ENCODE data around the gene HERC6. TPM values are rescaled to one million over a fixed set of nuclear protein-coding genes. Genes with fewer than 3 reads are reported as not detected.
"Not testable (repeated sequence)": the region's sequence is repeated elsewhere in the genome, so short reads cannot be mapped to it uniquely, and the experiment has no call there.

HERC6 gene
- total RNA-seq: 6.1 TPM
- long read RNA-seq, partial matches to known transcripts: 0 of 5 reads
- long read RNA-seq, other reads (novel, unspliced or antisense): 3 of 5 reads

DNA sequence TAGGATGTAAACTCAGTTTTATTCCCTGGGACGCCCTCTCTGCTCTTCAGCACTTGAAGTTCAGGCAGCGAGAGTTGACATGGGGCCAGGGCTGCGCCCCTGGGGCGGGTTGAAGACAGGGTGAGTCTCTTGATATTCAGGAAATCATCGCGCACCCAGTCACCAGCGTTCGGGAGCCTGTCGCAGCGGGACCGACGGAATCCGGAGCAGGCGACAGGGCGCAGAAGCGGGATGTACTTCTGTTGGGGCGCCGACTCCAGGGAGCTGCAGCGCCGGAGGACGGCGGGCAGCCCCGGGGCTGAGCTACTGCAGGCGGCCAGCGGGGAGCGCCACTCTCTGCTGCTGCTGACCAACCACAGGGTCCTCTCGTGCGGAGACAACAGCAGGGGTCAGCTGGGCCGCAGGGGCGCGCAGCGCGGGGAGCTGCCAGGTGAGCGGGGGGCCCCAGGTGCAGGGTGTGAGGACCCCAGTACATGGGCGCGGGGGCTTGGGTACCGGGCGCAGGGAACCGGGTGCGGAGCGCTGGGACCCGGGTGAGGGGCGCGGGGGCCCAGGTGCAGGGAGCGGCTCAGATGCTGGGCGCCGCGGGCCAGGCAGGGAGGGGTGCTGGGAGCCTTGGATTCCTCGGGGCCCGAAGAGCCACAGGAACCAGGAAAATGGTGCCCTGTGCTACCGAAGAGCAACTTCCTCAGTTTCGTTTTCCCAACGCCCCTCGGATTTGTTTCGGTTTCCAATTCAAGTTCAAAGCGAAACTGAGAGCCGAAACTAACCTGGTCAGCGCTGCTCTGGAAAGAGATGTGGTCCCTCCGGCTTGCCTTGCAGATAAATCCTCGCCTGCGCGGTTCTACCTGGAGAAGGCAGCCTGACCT is at the start of gene HERC6:
Gene HERC6, plus strand, starts transcription at position 162 of the 869 bp plus-strand sequence. Its CDS starts 70 bp downstream, at position 232.
- peak; percentile 95 for ATAC-seq
- DNase-seq (ENCODE audit: missing footprints): peak; percentile 89
- intact Hi-C loops (cut with DNase I): loop anchor here (1.0 to 5.0 kb wide), 3 partner anchors 78 to 157 kb away; partner anchors contain the start of genes HERC5 and PPM1K

DNA sequence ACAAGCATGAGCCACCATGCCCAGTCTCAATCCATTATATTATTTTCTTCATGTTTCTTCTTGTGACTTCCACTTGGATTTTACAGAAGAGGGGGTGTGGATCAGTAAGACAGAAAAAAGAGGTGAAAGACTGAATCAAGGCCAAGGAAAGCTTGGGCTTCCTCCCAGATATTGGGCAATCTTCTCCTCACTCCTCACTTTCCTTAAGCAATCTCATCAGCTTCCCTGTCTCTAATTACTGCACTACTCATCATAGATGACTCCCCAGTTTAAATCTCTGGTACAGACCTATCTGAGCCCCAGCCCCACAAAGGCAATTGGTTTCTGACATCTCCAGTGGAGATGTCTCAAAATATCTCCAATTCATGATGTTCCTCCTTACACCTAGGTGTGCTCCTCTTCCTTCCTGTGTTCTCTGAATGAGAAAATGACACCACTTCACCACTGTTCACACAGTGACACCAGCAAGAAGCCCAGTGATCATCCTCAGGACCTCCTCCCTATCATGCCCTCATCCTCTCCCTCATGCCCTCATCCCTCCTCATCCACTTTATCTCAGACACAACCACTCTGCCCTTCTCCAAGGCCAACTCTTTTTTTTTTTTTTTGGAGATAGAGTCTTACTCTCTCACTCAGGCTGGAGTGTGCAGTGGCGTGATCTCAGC is 44.8 kb upstream of the HERC6 start:
- intact Hi-C loops (cut with DNase I): no loop called here
- no peak for DNase-seq (ENCODE audit: missing footprints)
- ATAC-seq: no peak

DNA sequence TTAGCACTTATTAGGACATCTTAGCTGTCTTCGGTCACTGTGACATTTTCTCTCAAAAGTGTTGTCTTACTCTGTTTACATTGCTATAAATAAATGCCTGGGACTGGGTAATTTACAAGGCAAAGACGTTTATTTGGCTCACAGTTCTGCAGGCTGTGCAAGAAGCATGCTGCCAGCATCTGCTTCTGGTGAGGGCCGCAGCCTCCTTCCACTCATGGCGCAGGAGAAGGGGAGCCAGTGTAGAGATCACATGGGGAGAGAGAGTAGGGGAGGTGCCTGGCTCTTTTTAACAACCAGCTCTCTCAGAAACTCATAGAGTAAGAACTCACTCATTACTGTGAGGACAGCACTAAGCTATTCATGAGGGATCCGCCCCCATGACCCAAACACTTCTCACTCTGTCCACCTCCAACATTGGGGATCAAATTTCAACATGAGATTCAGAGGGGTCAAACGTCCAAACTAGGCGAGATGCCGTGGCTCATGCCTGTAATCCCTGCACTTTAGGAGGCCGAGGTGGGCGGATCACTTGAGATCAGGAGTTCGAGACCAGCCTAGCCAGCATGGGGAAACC is 43.5 kb upstream of the HERC6 start:
- ATAC-seq: peak; percentile 34
- intact Hi-C loops (cut with DNase I): no loop called here
- DNase-seq (ENCODE audit: missing footprints): no peak

DNA sequence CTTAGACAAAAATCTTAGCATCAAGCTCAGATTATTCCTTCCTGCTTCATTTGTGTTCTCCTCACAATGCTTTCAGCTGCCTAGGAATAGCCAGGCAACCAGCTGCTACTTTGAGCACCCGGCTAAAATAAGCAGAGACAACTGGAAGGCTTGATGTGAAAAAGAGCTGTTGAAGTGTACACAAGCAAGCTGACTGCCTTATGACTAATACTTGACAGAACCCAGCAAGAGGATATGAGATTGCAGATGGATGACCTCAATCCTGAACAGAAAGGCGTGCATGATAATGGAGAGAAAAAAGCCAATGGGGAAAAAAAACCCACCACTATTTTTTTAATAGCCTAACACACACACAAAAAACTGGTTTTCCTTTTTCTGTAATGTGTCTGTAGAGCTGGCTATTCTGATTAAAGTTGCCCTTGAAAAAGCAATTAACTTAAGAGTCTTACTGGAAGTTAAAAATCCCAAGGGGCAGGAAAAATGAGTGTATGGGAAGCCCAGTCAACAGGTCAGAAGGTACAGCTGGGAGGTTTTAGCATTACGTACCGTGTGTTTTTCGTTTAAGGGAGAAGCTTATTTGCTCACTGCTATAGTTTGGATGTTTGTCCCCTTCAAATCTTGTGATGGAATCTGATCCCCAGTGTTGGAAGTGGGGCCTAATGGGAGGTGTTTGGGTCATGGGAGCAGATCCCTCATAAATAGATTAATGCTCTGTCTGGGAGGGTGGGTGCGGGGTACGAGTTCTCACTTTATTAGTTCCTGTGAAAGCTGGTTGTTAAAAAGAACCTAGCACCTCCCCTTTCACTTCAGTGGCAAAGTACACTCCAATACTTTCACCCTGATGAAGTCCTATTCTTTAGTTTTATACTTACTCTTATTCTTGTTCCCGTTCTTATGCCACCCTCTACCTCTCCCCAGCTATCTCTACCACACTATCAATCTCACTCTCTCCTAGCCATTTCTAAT is 37.1 kb upstream of the HERC6 start:
- no peak for DNase-seq (ENCODE audit: missing footprints)
- intact Hi-C loops (cut with DNase I): loop anchor here (2.0 kb wide), 2 partner anchors 47 to 57 kb away; partner anchors contain the start of gene PPM1K
- ATAC-seq: peak; percentile 97

DNA sequence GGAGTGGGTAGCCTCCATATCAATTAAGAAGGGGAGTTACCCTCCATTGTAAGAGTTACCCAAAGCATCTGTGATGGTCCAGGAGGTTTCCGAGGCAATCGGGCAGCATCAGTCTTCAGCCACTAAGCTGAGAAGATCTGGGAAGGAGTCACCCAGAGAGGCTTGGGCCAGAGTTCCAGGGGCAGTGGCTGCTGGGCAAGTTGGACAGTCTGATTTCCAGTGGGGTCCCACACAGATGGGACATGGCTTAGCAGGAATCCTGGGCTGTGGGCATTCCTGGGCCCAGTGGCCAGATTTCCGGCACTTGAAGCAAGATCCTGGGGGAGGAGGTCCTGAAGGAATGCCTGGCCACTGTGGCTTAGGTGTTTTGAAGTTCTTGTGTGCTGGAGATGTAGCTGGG is 31.8 kb upstream of the HERC6 start:
- intact Hi-C loops (cut with DNase I); DNase-seq (ENCODE audit: missing footprints); ATAC-seq: not testable (repeated sequence)

DNA sequence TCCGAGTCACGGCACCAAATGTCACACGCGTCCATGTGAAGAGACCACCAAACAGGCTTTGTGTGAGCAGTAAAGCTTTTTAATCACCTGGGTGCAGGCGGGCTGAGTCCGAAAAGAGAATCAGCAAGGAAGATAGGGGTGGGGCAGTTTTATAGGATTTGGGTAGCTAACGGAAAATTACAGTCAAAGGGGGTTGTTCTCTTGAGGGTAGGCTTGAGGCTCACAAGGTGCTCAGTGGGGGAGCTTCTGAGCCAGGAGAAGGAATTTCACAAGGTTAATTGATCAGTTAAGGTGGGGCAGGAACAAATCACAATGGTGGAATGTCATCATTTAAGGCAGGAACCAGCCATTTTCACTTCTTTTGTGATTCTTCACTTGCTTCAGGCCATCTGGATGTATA is 29.9 kb upstream of the HERC6 start:
- ATAC-seq; DNase-seq (ENCODE audit: missing footprints); intact Hi-C loops (cut with DNase I): not testable (repeated sequence)

DNA sequence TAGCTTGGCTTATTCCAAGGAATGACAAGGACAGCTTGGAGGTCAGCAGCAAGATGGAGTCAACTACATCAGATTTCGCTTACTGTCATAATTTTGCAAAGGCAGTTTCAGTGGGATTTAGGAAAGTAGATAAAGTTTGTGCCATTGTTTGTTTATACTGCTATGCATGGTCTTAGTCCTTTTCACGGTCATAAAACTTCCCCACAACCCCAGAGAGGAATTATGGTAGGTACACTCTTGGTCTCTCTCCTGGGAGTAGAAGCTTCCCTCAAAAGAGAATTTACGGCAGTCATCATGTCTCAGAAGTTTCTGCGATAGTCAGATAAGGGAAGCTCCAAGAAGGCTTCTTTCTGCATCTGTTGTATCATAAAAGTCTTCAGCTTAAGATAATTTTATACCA is 27.9 kb upstream of the HERC6 start:
- intact Hi-C loops (cut with DNase I): no loop called here
- DNase-seq (ENCODE audit: missing footprints) (no peak), ATAC-seq (no peak)

DNA sequence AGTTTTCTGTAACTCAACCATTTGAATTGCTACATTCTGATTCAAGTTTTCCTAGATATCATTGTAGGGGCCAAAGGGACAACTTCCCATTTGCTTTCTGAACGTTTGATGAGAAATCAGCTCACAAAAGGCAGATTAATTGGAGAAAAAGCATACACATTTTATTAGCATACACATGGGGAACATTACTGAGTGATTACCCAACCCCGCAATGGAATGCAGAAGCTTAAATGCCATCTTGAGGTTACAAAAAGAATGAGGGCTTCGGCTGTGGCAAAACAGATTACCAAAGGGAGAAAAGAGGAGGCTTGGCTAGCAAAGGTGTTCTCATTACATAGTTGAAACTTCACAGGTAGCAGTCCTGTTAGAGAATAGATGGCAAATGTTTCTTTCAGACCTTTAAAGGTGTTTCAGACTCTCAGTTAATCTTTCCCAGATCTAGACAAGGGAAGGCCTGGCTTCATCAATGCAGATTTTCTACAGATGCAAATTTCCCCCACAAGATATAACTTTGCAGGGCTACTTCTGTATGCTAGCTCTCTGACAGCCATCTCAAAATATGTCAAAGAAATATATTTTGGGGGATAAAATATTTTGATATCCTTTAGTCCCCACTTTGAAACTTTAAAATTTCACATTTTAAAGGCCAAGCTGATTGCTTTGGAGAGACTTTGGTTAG is 26.5 kb upstream of the HERC6 start:
- ATAC-seq (no peak), DNase-seq (ENCODE audit: missing footprints) (no peak)
- intact Hi-C loops (cut with DNase I): no loop called here

DNA sequence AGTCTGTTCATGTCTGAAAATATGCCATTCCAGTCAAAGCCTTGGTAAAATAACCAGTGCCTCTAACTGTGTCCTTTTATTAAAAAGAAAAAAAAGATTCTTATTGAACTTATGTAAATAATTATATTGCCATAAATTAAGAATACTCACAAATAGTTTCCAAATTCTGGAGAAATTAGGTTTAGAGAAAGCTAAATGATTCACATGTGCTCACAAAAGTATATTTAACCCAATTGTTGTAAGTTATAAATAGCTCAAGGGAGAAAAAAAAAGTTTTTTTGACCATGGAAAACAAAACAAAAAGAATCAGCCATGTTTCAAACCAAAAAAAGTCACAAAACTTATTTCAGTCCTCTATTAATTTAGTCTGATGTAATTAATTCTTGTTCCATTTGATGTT is 25.3 kb upstream of the HERC6 start:
- DNase-seq (ENCODE audit: missing footprints) (no peak), ATAC-seq (no peak)
- intact Hi-C loops (cut with DNase I): no loop called here

DNA sequence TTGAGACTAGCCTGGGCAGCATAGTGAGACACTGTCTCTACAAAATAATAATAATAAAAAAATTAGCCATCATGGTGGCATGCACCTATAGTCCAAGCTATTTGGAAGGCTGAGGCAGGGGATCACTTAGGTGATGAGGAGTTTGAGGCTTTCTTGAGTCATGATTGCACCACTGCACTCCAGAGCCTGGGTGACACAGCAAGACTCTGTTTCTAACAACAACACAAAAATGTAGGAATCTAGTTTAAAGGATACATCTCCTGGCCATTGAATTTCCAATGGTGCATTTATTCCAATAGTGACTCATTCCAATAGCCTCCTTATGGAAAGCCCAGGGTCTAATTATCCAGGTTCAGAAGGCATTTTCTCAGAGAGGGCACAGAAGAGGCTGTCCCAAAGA is 21.9 kb upstream of the HERC6 start:
- intact Hi-C loops (cut with DNase I): no loop called here
- ATAC-seq (no peak), DNase-seq (ENCODE audit: missing footprints) (no peak)

DNA sequence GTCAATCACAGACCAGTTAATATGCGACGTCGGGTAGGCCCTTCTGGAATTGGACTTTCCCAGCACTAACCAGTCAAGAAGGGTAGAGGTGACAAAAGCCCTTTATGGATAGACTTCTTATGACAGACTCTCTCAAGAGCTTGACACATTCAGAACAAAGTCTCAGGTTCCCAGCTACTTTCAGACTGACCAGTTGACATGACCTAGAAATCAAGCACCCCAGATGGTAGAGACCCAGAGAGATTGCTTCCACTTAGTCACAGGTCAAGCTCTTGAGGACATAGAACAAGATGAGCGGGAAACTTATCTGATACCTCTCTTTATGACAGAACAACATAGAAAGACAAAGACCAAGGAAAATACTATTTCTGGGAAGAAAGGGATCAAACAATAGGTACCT is 21.4 kb upstream of the HERC6 start:
- intact Hi-C loops (cut with DNase I): no loop called here
- no peak for ATAC-seq

DNA sequence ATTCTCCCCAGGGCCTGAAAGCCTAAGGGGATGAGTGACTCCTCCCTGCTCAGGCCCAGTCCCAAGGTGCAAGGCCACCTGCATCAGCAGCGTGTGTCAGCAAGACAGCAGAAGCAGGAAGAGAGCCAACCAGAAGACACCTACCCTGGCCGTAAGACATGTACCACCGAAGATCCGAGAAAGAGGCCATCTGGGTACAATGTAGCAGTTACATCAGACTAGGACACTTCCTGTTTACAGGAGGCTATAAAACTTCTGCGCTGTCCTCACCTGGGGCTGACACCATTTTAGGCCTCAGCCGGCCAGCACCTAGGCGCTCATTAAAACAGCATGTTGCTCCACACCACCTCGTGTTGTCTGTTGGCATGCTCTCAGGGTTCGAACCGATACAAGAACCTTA is 19.1 kb upstream of the HERC6 start:
- ATAC-seq (no peak), DNase-seq (ENCODE audit: missing footprints) (no peak)
- intact Hi-C loops (cut with DNase I): no loop called here

More for the DNA sequence above, 21.4 kb upstream of the HERC6 start:
- no peak for DNase-seq (ENCODE audit: missing footprints)

DNA sequence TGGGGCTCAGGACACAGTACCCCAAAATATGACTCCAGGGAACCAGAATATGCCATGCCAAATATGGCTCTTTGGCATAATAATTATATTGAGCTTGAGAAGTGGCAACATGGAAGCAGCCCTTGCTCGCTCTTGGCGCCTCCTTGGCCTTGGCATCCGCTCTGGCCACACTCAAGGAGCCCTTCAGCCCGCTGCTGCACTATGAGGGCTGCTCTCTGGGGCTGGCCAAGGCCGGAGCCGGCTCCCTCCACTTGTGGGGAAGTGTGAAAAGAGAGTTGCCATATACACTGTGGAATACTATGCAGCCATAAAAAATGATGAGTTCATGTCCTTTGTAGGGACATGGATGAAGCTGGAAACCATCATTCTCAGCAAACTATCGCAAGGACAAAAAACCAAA is 18.4 kb upstream of the HERC6 start:
- DNase-seq (ENCODE audit: missing footprints) (no peak), ATAC-seq (no peak)
- intact Hi-C loops (cut with DNase I): no loop called here

DNA sequence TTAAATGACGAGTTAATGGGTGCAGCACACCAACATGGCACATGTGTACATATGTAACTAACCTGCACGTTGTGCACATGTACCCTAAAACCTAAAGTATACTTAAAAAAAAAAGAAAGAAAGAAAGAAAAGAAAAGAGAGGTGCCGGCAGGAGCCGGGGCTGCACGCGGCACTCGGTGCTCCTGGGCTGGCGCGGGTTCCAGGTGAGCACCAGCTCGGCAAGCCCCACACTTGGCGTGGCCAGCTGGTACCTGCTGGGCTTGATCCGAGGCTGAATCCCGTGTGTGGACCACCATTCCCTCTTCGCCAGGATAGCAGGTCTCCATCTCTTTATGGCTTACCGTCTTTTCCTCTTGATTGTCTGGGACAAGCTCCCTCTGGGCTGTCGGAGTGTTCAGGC is 17.9 kb upstream of the HERC6 start:
- intact Hi-C loops (cut with DNase I): no loop called here
- ATAC-seq (no peak), DNase-seq (ENCODE audit: missing footprints) (no peak)

DNA sequence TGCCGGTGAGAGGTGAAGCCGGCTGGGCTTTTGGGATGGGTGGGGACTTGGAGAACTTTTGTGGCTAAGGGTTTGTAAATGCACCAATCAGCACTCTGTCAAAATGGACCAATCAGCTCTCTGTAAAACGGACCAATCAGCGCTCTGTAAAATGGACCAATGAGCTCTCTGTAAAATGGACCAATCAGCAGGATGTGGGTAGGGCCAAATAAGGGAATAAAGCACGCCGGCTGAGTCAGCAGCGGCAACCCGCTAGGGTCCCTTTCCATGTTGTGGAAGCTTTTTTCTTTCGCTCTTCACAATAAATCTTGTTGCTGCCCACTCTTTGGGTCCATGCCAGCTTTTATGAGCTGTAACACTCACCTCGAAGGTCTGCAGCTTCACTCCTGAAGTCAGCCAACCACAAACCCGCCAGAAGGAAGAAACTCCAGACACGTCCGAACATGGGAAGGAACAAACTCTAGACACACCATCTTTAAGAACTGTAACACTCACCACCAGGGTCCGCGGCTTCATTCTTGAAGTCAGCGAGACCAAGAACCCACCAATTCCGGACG is 17.4 kb upstream of the HERC6 start:
- ATAC-seq; intact Hi-C loops (cut with DNase I): not testable (repeated sequence)

DNA sequence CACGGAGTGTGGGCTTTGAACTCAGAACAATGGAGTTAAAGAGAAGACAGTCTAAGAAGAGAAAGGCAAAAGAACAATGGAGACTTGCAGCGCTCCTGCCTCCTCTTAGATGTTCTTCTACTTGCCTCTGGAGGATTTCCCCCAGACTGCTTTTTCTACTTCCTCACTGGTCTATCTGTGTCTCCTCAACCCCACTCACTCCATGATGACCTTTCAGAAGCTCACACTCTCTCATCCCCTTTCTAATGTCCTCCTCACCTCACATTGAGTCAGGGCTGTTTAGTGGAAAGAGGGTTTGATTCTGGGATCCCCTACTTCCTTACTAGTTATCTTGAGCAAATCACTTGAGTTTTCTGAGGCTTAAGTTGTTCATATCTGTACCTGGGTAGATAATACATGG is 12.2 kb upstream of the HERC6 start:
- intact Hi-C loops (cut with DNase I): no loop called here
- DNase-seq (ENCODE audit: missing footprints) (no peak), ATAC-seq (no peak)

More for the DNA sequence above, 17.4 kb upstream of the HERC6 start:
- DNase-seq (ENCODE audit: missing footprints): not testable (repeated sequence)

DNA sequence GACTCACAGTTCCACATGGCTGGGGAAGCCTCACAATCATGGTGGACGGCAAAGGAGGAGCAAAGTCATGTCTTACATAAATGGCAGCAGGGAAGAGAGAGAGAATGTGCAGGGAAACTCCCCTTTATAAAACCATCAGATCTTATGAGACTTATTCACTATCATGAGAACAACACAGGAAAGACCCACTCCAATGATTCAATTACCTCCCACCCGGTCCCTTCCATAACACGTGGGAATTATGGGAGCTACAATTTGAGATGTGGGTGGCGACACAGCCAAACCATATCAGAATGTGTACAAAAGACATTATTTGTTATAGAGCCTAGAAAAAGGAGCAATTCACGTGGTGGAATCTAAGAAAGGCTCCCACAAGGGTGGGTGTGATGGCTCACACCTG is 10.8 kb upstream of the HERC6 start:
- ATAC-seq (no peak), DNase-seq (ENCODE audit: missing footprints) (no peak)
- intact Hi-C loops (cut with DNase I): no loop called here
